ENCODE measurements around the gene AHCYL2.
"Not testable (repeated sequence)": the region's sequence is repeated elsewhere in the genome, so short reads cannot be mapped to it uniquely, and the experiment has no call there.

AHCYL2 gene

DNA sequence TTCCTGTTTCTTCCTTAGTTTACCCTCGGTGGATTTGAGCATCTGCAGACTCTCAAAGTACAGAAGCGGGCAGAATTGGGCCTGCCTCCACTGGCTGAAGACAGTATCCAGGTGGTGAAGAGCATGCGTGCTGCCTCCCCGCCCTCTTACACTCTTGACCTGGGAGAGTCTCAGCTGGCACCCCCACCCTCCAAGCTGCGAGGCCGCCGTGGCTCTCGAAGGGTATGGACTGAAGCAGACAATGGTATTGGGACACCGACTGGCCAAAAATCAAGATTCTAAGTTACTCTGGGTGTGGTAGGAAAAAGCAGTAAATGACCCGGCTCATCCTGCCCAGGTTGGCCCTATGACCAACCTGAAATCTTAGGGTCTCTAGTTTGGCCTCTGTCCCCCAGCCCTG is 231.6 kb downstream of the AHCYL2 start:
- DNase-seq (ENCODE audit: low read depth) = no peak

DNA sequence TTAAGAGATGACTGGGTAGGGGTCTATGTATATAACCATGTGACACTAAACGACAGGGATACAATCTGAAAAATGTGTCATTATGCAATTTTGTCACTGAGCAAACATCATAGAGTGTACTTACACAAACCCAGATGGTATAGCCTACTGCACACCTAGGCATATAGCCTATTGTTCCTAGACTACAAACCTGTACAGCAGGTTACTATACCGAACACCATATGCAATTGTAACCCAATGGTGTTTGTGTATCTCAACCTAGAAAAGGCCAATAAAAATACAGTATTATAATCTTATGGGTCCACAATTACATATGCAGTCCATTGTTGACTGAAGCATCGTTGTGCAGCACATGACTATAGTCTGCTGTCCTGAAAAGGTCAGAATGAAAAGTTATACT is 232.3 kb downstream of the AHCYL2 start:
- DNase-seq (ENCODE audit: low read depth) = no peak

DNA sequence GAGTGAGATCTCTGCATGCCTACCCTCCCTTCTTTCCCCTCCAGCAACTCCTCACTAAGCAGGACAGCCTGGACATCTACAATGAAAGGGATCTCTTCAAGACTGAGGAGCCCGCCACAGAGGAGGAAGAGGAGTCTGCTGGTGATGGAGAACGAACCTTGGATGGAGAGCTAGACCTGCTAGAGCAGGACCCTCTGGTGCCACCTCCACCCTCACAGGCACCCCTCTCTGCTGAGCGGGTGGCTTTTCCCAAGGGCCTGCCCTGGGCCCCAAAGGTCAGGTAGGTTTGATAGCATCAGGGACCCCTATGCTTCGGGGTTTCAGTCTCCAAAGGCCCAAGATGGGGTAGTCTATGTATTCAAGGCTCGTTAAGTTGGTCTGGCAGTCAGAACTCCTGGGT is 233.3 kb downstream of the AHCYL2 start:
- DNase-seq (ENCODE audit: low read depth) = no peak

DNA sequence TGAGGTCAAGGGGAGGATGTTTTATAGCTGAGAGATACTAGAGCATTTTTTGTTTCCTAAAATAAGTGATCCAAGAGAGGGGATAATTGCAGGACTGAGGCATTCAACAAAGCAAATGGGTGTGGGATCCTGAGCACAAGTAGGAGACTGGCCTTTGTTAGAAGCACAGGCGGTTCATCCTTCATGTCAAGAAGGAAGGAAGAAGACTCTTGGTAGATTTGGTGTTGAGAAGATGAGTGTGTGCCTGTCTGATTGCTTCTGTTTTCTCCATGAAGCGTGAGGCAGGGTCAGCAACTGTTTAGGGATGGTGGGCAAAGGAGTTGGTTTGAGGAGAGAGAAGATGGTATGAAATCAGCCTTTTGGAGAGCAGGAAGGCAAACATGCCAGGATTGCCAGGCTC is 237.0 kb downstream of the AHCYL2 start:
- DNase-seq (ENCODE audit: low read depth) = no peak

DNA sequence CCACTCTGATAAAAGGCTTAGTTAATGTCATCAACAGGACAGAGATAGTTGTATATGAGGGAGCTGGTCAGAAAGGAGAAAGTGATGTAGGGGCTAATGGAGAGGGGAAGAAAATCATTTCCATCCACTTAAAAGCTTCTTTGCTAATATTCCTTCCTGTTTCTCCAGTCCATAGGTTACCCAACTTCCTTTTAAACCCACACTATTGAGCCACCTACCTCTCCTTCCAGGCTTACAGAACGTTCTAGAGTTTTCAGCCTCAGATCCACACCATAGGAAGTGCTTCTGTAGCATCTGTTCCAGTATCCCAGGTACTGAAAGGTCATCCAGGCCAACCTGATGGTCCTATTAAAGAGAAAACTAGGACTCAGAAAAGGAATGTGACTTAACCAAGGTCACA is 237.6 kb downstream of the AHCYL2 start:
- DNase-seq (ENCODE audit: low read depth) = no peak

DNA sequence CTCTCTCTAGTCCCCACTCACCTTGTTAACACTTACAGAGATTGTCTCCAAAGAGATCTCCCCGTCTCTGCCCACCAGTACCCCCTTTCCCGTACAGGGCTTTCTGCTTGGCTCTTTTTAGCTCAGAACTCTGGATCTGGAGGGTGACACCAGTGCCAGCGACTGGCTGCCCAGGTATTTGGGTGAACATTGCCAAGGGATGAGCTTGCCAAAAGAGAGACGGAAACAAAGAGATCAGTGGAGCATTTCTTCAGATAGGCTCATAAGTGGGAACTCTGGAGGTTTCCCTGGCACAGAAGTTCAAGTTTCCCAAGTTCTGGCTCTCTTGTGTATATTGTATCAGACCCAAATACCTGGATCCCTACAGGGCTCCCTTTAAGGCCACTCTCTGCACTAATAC is 239.4 kb downstream of the AHCYL2 start:
- DNase-seq (ENCODE audit: low read depth) = no peak

DNA sequence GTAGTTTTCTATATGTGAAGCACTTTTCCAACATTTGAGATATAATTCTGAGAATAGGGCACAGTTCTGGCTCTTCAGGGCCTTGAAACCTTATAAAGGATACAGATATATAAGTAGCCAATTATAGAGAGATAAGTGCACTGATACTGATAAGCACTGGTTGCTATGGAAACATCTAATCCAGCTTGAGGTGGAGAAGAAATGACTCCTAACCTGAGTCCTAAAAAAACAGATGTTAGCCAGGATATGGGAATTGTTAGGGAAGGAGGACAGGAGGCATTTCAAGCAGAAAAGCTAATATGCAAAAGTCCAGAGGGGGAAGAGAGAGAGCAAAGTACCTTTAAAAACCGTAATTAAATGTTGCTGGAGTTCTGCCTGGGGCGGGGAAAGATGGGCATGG is 240.2 kb downstream of the AHCYL2 start:
- DNase-seq (ENCODE audit: low read depth) = no peak

DNA sequence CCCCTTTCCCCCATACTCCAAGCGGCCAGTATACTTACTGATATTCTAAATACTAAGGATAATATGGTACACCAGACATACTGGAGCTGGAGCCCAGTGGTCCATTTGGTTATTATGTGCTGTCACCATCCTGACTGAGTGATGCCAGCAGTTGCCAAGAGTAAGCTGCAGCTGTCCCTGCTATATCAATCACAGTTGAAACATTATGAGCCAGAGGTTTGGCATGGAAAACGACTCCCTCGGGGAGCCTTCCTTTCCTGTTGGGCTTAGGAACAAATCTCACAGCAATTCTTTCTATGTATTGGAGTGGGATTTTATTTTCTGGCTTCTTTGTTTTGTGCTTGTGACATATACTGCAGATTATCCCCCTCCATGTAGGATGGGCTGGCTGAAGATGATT is 242.0 kb downstream of the AHCYL2 start:
- no peak for DNase-seq (ENCODE audit: low read depth)

DNA sequence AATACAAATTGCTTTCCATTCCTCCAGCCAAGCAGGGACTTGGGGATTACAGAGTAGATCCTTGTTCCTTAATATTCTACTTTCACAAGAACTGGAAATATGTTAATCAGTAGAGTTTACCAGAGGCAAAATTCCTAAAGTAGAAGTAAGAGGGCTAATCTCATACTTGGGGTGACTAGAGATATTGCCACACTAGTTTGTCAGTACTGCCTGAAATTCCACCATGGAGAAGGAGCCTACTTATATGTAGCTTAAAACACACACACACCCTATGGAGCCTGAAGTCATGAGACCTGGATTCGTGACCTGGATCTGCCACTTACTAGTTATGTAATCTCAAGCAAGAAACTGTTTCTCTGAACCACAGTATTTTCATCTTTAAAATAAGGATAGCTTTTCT is 243.3 kb downstream of the AHCYL2 start:
- no peak for DNase-seq (ENCODE audit: low read depth)

DNA sequence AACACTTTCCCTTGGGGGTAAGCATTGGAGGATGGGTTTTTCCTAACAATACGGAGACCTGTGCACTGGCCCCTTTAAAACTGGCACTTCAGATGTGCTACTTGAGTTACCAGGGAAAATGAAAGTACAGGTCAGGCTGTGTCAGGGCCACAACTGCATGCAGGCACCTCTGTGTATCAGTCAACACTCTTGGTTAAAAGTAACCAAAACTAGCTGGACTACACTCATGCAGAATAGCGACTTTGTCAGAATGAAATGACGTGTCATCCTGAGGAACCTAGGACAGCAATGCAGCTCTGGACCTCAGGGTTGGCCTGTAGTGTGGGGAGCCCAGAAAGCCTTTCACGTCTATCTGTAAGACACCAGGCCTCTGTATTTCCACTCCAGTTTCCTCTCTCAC is 243.7 kb downstream of the AHCYL2 start:
- no peak for DNase-seq (ENCODE audit: low read depth)

DNA sequence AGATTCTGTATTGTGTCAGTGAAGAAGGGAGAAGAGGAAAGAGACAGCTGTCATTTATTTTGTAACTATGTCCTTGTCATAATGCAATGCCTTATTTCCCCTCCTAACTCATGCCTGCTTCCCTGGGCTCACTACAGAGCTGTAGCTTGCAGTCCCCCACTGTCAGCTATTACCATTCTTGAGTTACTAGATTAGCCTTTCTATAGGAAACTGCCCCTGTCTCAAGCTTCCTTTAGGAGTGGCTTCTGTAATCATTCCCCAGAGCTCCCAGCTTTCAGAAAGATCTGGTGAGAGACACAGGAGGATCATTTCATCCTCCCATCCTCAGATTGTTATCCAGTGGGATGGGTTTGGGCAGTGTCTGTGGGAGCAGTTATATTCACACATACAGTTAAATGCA is 245.1 kb downstream of the AHCYL2 start:
- no peak for DNase-seq (ENCODE audit: low read depth)

DNA sequence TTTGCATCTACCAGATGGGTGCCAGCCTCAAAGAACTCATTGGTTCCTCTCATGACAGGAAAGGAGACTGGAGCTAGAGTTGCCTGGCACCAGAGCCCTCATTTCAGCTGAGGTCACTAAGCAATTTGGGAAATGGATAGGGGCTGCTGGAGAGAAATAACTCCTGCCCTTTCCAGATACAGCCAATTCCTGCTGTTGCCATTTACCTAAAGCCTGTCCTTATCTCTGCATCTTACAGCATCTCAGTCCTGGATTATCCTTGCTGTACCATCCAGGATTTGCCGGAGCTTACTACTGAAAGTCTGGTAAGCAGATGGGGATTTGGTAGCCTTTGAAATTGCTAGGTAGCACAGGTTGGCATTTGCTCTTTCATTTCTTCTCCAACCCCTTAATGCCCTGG is 245.6 kb downstream of the AHCYL2 start:
- DNase-seq (ENCODE audit: low read depth) = no peak

DNA sequence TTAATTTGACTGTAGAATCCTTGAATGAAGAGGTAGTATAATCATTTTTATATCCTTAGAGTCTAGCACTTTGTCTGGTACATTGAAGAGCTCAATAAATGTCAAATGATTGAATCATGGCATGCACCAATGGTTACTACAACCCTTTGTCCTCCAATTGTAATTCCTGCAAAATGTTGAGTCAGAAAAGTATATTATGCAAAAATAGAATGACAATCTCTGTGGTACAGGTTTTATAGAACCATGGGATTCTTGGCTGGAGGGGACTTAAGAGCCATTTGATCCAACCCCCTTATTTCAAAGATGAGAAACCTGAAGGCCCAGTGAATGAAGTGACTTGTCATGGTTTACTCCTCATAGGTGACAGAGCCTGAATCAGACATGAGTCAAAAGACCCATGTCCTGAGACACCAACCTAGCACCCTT is 246.6 kb downstream of the AHCYL2 start:
- no peak for DNase-seq (ENCODE audit: low read depth)

DNA sequence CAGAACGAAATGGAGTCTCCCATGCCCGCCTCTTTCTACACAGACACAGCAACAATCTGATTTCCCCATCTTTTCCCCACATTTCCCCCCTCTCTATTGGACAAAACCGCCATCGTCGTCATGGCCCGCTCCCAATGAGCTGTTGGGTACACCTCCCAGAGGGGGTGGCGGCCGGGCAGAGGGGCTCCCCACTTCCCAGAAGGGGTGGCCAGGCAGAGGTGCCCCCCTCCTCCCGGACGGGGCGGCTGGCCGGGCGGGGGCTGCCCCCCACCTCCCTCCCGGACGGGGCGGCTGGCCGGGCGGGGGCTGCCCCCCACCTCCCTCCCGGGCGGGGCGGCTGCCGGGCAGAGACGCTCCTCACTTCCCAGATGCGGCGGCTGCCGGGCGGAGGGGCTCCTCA is 251.1 kb downstream of the AHCYL2 start:
- DNase-seq (ENCODE audit: low read depth) = not testable (repeated sequence)

DNA sequence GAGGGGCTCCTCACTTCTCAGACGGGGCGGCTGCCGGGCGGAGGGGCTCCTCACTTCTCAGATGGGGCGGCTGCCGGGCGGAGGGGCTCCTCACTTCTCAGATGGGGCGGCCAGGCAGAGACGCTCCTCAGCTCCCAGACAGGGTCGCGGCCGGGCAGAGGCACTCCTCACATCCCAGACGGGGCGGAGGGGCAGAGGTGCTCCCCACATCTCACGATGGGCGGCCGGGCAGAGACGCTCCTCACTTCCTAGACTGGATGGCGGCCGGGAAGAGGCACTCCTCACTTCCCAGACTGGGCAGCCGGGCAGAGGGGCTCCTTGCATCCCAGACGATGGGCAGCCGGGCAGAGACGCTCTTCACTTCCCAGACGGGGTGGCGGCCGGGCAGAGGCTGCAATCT is 251.6 kb downstream of the AHCYL2 start:
- DNase-seq (ENCODE audit: low read depth) = not testable (repeated sequence)
